HS-5 (cell line): Measurements from ENCODE around the gene DGKD.
"Not testable (repeated sequence)": the region's sequence is repeated elsewhere in the genome, so short reads cannot be mapped to it uniquely, and the experiment has no call there.

Experiments
- DNase-seq: peaks from one replicate; pipeline ENCODE4 v3.0.0-alpha.2; 2012; ENCODE audit warnings: low read depth

The DGKD gene, protein sequence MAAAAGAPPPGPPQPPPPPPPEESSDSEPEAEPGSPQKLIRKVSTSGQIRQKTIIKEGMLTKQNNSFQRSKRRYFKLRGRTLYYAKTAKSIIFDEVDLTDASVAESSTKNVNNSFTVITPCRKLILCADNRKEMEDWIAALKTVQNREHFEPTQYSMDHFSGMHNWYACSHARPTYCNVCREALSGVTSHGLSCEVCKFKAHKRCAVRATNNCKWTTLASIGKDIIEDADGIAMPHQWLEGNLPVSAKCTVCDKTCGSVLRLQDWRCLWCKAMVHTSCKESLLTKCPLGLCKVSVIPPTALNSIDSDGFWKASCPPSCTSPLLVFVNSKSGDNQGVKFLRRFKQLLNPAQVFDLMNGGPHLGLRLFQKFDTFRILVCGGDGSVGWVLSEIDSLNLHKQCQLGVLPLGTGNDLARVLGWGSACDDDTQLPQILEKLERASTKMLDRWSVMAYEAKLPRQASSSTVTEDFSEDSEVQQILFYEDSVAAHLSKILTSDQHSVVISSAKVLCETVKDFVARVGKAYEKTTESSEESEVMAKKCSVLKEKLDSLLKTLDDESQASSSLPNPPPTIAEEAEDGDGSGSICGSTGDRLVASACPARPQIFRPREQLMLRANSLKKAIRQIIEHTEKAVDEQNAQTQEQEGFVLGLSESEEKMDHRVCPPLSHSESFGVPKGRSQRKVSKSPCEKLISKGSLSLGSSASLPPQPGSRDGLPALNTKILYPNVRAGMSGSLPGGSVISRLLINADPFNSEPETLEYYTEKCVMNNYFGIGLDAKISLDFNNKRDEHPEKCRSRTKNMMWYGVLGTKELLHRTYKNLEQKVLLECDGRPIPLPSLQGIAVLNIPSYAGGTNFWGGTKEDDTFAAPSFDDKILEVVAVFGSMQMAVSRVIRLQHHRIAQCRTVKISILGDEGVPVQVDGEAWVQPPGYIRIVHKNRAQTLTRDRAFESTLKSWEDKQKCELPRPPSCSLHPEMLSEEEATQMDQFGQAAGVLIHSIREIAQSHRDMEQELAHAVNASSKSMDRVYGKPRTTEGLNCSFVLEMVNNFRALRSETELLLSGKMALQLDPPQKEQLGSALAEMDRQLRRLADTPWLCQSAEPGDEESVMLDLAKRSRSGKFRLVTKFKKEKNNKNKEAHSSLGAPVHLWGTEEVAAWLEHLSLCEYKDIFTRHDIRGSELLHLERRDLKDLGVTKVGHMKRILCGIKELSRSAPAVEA

DNA sequence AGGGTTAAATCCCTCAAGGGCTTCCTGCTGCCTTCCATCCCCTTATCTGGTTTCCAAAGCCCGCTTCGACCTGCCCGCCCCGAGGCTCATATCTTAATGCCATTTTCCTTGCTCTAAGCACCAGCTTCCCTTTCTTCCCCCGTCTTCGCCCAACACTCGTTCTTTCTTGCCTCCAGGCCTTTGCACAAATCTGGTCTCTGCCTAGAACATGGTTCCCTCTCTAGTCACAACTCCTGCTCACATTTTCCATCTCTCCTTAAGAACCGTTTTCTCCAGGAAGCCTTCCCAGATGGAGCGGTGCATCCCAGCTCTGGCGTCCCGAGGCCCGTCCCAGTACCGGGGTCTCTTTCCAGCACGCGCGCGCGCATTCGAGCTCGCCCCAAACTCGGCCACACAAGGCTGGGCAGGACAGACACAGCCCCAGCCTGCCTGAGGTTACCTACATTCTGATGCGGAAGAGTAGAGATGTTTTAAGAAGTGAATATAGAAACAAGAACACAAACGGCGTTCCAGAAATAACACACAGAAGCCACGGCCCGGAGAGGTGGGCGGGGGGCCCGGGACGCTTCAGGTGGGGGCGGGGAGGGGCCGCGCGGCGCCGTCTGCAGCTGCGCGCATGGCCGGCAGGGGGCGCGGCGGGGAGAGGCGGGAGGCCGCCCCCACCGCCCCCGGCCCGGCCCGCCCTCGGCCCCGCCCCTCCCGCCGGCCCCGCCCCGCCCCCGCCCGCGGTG is at the start of gene DGKD:
TSS of gene DGKD (plus strand) at position 726 of the 731 bp plus-strand sequence. CDS start 25 bp downstream, outside the sequence.
- no peak for DNase-seq

GRCh38 chr2:233307565-233307964 is 46.7 kb upstream of the DGKD start, which contains the start of gene SAG:
TSS of gene SAG (plus strand) at chr2:233307816. CDS start at chr2:233309190, 1,374 bp downstream.
- no peak for DNase-seq

DNA sequence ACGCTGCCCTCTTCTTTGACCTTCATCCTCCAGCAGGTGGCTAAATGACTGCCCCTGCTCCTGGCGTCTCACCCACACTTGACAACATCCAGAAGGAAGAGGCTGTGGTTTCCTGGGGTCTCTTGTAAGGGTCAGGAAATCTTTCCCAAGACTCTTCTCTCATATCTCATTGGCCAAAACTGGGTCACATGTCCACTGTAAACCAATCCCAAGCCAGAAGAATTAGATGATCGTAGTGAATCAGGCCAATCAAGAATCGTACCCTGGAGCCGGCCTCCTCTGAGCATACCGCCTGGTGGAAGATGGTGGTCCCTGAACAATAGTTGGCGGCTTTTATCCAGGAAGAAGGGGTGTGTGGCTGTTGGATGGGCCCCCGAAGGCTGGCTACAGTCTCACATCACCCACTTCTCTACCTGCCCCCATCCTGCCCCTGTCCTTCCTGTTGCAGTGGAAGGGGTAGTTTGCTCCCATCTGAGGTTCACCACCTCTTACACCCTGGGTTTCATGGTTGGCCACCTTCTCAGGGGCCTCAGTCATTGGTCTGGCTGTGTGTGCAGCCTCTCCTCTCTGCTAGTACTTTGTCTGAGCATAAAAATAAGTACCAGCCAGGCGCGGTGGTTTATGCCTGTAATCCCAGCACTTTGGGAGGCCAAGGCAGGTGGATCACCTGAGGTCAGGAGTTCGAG is 42.9 kb upstream of the DGKD start:
- no peak for DNase-seq

DNA sequence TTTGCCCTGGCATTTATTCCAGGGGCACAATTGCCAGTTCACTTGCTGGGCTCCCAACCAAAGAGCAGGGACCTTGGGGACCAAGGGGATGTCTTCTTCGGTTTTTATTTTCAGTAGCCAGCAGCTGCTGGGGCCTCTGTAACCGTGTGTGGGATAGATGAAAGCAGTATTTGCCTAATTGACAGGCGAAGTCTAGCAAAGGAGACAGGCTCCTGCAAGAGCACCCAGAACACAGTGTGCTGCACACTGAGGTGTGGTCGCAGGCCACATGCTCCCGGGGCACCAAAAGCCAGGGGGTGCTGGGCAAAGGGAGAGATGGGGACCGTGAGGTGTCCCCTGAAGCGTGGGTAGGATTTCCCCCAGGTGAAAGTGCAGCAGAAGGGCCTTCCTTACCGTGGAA is 41.4 kb upstream of the DGKD start:
- DNase-seq, result no peak

GRCh38 chr2:233314180-233314925 is 39.9 kb upstream of the DGKD start:
- no peak for DNase-seq

- DNase-seq, result no peak
These were observed 36.9 kb upstream of the DGKD start for GRCh38 chr2:233317196-233317943.

- DNase-seq, result no peak
These were observed 35.0 kb upstream of the DGKD start for GRCh38 chr2:233319256-233319655.

- no peak for DNase-seq
These were observed 33.8 kb upstream of the DGKD start for GRCh38 chr2:233320470-233320869.

GRCh38 chr2:233321166-233321565 is 33.1 kb upstream of the DGKD start:
- DNase-seq, result no peak

GRCh38 chr2:233323851-233324250 is 30.4 kb upstream of the DGKD start:
- DNase-seq, result no peak

- DNase-seq, result no peak
These were observed 29.0 kb upstream of the DGKD start for GRCh38 chr2:233325256-233325655.

GRCh38 chr2:233325814-233326213 is 28.5 kb upstream of the DGKD start:
- no peak for DNase-seq

DNA sequence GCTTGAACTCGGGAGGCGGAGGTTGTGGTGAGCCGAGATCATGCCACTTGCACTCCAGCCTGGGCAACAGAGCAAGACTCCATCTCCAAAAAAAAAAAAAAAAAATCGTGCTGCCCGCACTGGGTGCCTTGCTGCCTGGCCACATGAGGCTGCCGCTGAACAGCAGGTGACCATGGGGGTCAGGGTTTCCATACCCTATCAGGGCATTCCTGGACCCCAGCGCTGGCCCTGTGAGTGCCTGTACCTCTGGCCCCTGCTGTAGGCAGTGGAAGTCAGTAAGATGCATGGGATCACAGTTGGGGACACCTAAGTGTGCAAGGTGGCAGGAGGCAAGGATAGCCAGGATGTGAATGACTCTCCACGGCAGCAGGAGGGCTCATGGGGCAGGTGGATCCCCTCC is 27.8 kb upstream of the DGKD start:
- DNase-seq, result no peak

- DNase-seq, result no peak
These were observed 25.4 kb upstream of the DGKD start for GRCh38 chr2:233328922-233329321.

DNA sequence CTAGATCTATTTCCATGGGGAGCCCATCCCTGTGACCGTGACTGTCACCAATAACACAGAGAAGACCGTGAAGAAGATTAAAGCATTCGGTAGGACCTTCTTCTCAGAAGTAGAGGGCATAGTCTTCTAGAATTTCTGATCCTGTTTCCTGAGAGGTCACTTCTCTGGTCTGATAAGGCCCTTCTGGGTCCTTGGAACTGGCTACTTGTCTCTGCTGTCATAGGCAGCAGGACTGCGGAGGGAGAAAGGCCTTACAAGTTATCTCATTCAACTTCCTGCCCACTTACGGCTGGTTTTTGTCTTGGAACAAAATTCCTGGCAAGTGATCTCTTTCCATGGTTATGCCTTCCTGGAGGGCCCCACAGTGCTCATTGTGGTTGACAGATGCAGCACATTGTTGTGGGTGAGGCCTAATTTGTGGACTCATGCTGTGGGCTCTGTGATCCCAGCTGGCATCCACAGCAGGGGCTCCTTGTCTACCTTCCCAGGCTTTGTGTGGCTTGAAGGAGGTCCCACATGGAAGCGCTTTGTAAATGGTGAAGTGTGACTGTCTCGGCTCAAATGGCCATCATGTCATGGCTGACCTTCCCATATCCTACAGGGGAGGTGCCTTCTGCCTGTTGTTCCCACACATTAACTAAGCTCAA is 24.7 kb upstream of the DGKD start:
- no peak for DNase-seq

- no peak for DNase-seq
These were observed 22.8 kb upstream of the DGKD start for GRCh38 chr2:233331536-233331935.

GRCh38 chr2:233332125-233332524 is 22.2 kb upstream of the DGKD start:
- no peak for DNase-seq

- no peak for DNase-seq
These were observed 19.4 kb upstream of the DGKD start for GRCh38 chr2:233334915-233335314.

DNA sequence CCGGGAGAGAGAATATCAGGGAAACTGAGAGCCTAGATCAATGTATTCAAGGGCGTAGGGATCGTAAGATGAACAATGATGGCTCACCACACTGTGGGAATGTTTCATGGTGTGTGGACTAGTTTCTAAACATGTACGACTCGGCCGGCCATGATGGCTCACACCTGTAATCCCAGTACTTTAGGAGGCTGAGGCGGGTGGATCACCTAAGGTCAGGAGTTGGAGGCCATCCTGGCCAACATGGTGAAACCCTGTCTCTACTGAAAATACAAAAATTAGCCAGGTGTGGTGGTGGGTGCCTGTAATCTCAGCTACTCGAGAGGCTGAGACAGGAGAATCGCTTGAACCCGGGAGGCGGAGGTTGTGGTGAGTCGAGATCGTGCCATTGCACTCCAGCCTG is 18.2 kb upstream of the DGKD start:
- not testable (repeated sequence) for DNase-seq
